Measurements from ENCODE around the gene ADORA1. TPM values are rescaled to one million over a fixed set of nuclear protein-coding genes. Genes with fewer than 3 reads are reported as not detected.

The ADORA1 gene
- total RNA-seq, 1 donor from 2014 or later = not detected

DNA sequence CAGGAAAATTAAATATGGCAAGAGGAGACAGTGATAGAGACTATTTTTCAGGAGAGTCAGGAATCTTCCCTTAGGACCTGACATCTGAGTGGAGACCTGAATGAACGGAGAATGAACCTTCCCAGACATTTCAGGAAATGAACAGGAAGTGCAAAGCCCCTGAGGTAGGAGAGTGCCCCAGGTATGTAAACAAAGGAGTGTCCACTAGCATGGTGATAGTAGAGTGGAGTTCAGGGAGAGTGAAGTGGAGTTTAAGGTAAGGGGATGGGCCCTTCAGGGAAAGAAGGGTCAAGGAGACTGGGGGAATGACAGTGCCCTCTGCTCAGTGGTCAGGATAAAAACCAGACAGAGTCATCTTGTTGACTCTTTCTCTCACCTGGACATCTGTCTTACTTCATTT is 28.8 kb downstream of the ADORA1 start:
- intact Hi-C loops (cut with micrococcal nuclease) = no loop called here

GRCh38 chr1:203158423-203158822 is 30.9 kb downstream of the ADORA1 start:
- intact Hi-C loops (cut with micrococcal nuclease) = no loop called here

DNA sequence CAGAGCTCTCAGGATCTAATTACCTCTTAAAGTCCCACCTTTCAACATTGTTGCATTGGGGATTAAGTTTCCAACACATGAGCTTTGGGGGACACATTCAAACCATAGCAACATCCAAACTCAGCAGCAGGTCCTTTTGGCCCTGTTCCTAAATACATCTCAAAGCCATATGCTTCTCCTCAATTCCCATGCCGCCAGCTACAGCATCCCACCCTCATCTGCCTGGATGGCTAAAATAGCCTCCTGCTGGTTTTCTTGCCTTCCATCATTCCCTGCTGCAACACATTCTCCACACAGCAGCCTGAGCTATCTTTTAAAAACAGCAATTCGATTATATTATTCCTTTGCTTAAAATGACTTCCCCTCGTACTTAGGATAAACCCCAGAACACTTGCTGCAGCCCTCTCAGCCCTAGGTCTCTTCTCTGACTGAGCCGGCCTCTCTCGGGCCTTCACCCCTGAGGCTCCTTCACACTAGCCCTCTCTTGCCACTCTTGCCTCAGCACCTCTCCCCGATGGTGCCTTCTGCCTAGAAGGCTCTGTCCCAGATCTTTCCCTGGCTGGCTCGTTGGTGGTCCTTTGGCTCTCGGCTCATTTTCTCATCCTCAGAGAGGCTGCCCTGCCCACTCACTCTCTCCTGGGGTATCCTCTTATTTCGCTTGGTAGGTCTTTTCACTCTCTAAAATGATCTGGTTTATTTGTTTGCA is 31.6 kb downstream of the ADORA1 start:
- intact Hi-C loops (cut with micrococcal nuclease) = no loop called here

DNA sequence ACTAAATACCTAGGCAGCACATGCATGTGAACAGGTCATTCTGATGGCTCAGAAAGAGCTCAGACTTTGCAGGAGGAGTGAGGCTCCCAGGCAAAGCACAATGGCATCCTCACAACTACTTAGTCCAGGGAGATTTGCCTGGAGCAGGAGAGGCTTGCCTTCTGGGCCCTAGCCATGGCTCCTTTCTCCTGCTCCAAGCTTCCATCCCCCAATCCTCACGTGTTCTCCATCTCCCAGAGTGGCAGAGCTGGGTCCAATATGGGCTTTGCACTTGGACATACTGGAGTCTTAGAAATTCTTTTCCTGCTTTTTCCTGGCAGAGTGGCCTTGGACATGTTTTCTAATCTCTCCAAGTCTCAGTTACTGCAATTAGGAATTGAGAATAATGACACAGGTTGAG is 32.3 kb downstream of the ADORA1 start:
- intact Hi-C loops (cut with micrococcal nuclease) = no loop called here

DNA sequence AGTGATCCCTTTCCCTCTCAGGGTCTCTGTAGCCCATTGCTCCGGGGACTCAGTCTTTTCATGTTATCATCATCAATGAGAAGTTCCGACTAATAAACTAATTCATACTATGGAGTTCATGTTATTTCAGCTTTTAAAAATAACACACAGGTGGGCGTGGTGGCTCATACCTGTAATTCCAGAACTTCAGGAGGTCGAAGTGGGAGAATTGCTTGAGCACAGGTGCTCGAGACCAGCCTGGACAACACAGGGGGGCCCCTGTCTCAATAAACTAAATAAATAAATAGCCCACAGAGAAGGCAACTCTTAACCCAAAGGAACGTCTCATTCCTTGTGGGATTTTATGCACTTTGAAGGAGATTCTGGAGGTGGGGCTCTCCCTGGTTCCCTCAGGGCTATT is 33.6 kb downstream of the ADORA1 start:
- intact Hi-C loops (cut with micrococcal nuclease) = no loop called here

- intact Hi-C loops (cut with micrococcal nuclease) = no loop called here
Measured at GRCh38 chr1:203161703-203162102, 34.2 kb downstream of the ADORA1 start.

GRCh38 chr1:203162403-203162802 is 34.9 kb downstream of the ADORA1 start:
- intact Hi-C loops (cut with micrococcal nuclease) = no loop called here

GRCh38 chr1:203163891-203164635 is 36.5 kb downstream of the ADORA1 start:
- intact Hi-C loops (cut with micrococcal nuclease) = no loop called here

DNA sequence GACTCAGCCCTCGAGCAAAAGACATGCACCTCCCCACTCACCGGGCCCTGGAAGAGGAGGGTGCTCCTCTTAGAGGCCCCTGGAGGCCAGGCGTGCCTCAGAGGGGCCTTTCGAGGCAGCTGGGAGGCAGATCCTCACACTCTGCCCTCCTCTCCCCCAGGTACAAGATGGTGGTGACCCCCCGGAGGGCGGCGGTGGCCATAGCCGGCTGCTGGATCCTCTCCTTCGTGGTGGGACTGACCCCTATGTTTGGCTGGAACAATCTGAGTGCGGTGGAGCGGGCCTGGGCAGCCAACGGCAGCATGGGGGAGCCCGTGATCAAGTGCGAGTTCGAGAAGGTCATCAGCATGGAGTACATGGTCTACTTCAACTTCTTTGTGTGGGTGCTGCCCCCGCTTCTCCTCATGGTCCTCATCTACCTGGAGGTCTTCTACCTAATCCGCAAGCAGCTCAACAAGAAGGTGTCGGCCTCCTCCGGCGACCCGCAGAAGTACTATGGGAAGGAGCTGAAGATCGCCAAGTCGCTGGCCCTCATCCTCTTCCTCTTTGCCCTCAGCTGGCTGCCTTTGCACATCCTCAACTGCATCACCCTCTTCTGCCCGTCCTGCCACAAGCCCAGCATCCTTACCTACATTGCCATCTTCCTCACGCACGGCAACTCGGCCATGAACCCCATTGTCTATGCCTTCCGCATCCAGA is 37.7 kb downstream of the ADORA1 start:
- intact Hi-C loops (cut with micrococcal nuclease) = no loop called here

DNA sequence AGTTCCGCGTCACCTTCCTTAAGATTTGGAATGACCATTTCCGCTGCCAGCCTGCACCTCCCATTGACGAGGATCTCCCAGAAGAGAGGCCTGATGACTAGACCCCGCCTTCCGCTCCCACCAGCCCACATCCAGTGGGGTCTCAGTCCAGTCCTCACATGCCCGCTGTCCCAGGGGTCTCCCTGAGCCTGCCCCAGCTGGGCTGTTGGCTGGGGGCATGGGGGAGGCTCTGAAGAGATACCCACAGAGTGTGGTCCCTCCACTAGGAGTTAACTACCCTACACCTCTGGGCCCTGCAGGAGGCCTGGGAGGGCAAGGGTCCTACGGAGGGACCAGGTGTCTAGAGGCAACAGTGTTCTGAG is 38.3 kb downstream of the ADORA1 start:
- intact Hi-C loops (cut with micrococcal nuclease) = no loop called here

DNA sequence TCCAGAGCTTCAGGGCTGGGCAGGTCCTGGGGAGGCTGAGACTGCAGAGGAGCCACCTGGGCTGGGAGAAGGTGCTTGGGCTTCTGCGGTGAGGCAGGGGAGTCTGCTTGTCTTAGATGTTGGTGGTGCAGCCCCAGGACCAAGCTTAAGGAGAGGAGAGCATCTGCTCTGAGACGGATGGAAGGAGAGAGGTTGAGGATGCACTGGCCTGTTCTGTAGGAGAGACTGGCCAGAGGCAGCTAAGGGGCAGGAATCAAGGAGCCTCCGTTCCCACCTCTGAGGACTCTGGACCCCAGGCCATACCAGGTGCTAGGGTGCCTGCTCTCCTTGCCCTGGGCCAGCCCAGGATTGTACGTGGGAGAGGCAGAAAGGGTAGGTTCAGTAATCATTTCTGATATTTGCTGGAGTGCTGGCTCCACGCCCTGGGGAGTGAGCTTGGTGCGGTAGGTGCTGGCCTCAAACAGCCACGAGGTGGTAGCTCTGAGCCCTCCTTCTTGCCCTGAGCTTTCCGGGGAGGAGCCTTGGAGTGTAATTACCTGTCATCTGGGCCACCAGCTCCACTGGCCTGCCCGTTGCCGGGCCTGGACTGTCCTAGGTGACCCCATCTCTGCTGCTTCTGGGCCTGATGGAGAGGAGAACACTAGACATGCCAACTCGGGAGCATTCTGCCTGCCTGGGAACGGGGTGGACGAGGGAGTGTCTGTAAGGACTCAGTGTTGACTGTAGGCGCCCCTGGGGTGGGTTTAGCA is 38.8 kb downstream of the ADORA1 start:
- intact Hi-C loops (cut with micrococcal nuclease) = no loop called here

GRCh38 chr1:203167026-203167912 is 39.7 kb downstream of the ADORA1 start:
- intact Hi-C loops (cut with micrococcal nuclease) = no loop called here

GRCh38 chr1:203167913-203168200 is 40.3 kb downstream of the ADORA1 start:
- intact Hi-C loops (cut with micrococcal nuclease) = no loop called here

GRCh38 chr1:203168256-203168786 is 40.8 kb downstream of the ADORA1 start:
- intact Hi-C loops (cut with micrococcal nuclease) = no loop called here

DNA sequence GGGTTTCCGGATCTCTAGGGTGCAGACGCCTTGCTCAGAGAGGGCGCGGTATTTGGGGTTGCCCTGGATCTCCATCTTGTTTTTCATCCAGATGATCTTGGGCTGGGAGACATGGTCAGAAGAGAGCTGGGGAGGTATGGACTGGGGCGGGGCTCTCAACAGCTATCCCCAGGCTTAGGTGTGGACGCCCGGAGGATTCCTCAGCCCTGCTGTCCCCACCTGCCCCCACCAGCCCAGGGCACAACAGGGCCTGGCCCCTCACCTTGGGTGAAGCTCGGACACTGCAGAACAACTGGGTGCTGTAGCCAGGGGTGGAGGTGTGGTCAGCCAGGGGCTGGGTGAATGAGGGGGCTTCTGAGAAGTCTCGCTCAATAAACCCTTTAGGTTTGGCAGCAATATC is 41.5 kb downstream of the ADORA1 start:
- intact Hi-C loops (cut with micrococcal nuclease) = no loop called here

DNA sequence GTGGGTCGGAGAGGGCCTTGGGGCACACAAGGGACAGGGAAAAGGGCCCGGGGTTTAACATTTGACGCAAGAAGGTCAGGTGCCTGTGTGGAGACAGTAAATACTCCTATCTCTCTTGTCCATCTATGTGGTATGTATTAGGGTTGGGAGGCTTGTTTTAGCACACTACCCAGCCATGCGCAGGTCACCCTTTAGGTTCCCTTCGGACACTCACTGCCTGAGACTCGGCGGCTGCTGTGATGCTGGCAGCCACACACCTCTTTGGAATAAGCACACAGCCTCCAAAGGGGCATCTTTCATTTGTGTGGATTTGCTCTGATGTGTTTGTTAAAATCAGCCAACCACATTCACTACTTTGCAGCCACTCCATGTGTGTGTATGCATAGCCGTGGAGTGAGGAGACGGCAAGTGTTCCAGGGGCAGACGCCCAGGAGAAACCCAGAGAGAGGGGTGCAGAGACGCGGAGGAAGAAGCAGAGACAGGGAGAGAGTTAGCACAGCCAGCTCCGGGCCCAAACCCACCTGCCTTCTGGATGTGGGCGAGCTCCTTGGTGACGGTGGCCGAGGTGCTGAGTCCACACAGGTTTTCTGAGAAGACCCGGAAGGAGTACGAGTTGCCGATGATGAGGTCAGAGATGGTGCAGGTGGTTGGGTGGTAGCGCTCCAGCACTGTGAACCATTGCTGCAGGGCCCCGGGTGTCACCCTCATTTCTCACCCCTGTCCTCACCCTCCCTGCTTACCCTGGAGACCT is 42.4 kb downstream of the ADORA1 start:
- intact Hi-C loops (cut with micrococcal nuclease) = no loop called here

GRCh38 chr1:203170625-203171330 is 43.3 kb downstream of the ADORA1 start:
- intact Hi-C loops (cut with micrococcal nuclease) = no loop called here

DNA sequence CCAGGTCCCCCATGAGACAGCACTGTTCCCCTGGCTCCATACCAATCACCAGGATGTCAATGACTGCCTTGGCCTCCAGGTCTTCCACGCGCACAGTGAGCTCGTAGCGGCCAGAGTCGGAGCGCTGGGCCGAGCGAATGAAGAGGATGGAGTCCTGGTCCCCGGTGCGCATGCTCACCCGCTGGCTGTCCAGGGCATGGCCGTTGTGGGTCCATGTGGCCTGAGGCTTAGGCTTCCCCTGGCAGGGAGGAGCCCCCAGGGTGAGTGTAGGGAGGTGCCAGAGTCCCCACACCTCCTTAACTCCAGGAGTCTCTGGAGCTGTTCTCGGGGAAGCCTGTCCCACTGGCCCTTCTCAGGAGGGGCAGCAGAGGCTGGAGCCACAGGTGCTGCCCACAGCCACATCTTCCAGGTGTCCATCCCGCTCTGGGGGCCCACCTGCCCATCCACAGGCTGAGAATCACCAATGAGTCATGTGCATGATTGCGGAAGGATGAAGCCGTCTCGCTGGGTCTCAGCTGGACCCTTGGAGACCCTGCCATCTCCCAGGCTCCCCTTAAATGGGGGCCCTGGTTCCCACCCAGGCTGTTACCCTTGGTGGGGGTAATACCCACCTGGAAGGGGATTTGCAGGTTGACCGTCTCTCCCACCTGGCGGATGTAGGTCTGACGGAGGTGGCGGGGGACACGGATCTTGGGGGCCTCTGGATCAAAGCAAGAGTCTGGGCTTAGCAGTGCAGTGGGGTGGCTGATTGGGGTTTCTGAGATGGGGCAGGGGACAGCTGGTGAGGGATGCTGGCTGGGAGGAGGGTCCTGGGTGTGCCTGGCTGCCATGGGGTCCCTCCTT is 44.0 kb downstream of the ADORA1 start:
- intact Hi-C loops (cut with micrococcal nuclease) = loop anchor here (1.0 kb wide), 1 partner anchor 132 kb away; no protein-coding TSS in a partner anchor
